ENCODE results near the gene STARD10.
A peak's percentile ranks its signal among the peaks of the same experiment; 100 is the strongest.

Gene STARD10

DNA sequence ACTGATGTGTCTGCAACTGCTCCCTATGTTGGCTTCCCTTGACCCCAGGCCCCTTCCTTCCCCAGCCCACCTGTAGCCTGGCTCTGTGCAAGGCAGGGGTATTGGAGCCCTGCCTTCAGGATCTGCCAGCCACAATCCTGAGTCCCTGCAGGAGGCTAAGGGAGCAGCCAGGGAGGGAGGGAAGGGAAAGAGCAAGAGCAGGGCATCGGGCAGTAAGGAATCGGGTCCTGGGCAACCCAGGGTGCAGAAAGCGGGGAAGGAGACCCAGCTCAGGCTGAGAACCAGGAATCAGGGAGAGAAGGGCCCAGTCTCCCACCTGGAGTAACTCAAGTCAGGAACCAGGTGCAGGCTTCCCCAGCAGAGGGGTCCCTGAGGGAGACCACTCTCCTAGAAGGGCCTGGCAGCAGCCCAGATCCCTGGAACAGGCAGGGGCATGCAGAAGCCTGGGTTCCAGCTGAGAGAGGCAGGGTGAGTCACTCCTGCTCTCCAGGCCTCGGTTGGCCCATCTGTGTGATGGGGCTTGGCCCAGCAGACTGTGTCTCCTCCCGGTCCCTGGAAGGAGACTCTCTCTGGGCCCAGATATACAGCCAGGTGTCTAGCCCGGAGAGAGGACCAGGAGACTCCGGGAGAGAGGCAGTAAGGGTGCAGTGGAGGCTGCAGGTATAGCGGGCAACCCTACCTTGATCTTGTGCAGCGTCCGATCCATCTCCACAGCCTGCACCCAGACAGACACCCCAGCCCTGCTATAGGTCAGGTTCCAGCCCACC is 13.4 kb downstream of the STARD10 start:
- DNase-seq (ENCODE audit: low read depth), result no peak

DNA sequence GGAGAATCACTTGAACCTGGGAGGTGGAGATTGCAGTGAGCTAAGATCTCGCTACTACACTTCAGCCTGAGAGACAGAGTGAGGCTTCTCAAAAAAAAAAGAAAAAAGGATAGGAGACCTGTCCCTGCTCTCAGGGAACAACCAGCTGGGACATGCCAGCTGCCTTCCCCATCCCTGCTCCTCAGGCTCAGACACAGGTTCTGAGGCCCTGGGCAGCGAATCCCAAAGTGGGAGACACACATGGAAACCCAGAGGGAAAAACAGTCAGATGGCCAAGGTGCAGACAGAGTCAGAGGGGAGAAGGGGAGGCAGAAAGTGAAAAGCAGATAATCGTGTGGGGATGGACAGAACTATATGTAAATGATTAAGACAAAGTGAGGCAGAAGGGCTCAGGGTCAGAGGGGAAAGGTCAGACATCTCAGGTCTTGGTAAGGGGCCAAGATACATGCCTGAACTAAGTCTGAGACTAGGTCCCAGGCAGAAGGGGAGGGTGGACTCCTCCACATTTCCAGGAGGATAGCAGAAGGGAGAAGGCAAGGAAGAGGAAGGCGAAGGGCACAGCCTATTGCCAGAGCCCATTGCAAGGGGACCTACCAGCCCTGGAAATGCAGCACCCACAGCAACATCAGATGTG is 14.2 kb downstream of the STARD10 start:
- DNase-seq (ENCODE audit: low read depth), result no peak

DNA sequence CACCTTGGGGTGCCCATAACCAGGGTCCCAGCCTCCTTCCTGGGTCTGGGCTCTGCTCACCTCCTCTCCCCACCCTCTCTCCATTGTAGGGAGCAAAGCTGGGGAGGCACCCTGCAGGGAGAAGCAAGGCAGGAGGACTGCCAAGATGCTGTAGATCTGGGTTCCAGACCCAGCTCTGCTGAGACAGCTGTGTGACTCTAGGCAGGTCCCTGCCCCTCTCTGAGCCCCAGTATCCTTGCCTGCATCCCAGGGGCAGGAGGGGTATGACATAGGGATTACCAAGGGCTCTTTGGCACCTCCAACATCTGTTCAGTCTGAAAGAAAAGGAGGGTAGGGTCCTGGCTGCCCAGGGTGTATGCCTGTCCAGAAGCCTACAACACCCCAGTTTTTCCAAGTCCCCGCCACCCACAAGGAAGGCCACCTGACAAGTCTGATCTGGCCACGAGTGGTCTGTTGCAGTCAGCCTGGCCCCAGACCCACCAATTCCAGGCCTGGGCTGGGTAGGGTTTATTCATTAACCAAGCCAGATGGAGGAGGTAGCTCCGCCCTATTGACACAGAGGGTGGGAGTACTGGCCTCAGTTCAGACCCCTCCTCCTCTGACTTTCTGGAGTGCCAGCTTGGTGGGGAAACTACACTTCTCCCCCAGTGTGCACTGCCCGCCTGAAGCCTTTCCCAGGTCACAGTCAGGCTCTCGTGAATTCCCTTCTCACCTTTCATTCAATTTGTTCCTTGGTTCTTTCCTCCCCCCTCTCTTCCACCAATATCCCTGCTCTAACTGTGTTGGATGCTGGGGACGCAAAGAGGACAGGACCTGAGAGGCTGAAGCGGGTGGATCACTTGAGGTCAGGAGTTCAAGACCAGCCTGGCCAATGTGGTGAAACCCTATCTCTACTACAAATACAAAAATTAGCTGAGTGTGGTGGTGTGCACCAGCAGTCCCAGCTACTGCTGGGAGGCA is 15.0 kb downstream of the STARD10 start:
- no peak for DNase-seq (ENCODE audit: low read depth)

DNA sequence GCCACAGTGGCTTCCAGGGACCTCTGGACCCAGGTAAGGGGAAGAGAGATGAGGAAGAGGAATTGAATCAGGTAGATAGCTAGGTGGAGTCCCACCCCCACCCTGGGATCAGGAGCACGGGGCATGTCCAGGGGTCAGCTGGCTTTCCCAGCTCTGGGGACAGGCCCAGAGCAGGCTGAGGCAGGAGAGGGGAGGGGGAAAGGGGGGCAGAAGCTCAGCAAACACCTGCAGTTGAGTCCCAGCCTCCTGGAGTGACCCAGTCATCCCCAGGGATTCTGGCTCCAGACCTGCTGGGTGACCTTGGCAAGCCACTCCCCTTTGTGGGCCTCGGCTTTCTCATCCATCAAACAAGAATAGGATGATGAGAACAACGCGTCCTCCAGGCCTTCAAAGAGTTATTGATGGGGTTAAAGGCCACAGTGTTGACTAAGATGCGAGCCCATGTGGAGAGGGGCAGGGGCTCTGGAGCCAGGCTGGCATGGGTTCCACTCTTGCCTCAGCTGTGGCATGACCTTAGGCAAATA is 16.0 kb downstream of the STARD10 start:
- no peak for DNase-seq (ENCODE audit: low read depth)

DNA sequence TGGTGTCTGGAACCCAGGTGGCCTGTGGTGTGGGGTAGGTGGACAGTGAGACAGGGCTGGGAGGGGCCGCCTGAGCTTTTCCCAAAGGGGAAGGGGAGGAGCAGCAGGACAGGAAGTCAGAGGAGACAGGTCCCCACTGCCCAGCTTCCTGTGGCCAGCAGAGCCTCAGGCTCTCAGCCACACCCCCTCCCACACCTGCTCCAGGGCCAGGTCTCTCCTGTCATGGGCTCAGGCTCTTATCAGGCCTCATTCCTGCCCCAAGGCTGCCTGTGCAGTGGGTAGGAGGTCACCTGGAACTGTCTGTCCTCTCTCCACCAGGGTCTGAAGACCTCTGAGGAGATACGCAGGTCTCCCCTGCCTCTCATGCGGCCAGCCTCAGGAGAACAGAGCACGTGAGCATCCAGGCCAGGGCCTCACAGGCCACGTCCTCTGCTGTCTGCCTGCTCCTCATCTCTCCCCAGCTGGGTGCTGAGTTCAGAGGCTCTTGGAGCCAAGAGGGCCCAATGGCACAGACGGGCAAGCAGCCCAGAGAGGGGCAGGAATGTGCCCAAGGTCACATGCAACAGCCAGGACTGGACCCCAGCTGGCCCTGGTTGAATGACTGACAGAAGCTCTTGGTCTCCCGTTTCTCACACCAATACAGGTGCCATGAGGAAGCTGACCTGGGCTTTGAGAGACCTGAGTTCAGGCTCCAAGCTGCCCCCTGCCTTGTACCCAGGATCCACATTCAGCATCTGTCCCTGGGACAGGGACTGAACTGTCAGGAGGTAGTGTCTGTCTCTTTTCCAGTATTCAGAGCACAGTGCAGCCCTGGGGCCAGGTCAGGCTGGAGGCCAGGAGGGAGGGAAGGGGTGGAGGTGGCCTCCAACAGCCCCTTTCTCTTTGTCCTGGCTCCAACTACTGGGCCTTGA is 16.7 kb downstream of the STARD10 start:
- no peak for DNase-seq (ENCODE audit: low read depth)

DNA sequence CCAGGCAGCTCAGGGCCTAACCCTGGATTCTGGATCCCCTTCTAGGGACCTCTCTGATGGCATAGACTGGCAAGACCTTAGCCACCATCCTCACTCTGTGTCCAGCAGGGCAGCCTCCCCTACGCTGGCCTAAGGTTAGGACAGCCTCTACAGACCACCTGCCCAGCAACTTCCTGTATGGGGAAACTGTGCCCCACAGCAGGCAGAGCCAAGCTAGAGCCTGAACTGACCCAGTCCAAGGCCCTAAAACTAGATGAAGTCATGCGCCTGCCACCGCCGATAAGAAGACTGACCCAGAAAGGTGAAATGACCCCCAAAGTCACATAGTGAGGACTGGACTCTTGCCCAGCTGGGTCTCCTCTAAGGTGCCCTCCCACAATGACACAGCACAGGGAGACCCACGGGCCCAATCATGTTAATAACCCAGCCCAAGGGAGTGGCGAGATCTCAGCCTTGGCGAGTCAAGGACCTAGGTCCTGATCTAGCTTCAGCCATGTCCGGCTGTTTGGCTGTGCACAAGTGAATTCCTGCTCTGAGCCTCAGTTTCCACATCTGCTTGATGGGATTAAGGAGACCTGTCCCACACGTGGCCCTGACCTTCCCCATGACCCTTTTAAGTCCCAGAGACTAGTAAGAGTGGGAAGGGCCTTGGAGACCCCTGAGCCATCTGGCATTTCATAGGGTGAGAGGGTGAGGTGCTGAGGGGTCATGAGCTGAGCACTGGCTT is 17.6 kb downstream of the STARD10 start:
- no peak for DNase-seq (ENCODE audit: low read depth)

DNA sequence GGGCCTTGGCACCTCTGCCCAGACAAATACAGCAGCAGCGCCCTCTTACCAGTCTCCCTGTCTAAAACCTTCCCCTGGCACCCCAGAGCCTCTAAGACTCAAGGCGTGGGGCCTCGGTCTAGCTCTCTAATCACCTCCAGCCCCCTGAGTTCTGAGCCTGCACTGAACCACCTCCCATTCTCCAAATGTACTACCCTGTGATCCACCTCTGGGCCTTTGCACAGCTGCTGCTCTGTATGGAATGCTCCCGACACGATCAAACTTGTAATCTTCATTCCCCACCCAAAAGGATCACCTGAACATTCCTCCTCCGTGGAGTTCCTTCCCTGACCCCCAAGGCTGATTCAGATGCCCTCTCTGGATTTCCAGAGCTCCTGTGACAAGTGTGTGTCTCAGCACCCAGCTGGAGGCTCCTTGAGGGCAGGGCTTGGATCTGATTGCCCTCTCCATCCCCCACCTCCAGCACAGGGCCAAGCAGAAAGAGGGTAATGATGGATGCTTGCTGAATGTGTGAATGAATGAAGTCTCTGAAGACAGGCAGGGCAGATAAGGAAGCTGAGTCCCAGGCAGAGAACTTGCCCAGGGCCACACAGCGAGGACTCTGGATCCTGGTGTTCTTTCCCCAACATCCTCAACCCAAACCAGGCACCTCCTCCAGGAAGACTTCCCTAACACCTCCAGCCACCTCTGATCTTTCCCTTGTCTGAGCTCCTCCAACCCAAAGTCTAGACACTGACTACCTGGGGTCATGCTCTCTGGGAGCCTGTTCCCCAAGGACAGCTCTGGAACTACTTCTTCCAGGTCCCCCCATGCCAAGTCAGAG is 18.3 kb downstream of the STARD10 start:
- DNase-seq (ENCODE audit: low read depth), result no peak

DNA sequence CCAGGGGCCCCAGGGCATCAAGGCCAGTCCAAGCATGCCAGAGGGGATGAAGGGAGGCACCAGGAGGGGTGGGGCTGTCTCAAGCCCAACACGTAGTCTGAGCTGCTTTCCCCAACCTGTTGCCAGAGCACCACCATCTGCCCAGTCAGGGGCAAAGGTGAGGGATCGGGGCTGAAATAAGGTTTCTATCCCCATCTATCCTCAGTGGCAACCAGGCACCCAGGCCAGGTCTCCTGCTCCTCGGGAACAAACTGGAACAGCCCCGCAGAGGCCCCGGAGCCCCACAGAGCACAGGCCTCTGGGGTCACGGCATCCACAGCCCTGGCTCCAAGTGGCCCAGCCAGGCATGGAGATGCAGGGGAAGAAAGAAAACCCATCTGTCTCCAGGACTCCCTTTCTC is 19.3 kb downstream of the STARD10 start:
- no peak for DNase-seq (ENCODE audit: low read depth)

DNA sequence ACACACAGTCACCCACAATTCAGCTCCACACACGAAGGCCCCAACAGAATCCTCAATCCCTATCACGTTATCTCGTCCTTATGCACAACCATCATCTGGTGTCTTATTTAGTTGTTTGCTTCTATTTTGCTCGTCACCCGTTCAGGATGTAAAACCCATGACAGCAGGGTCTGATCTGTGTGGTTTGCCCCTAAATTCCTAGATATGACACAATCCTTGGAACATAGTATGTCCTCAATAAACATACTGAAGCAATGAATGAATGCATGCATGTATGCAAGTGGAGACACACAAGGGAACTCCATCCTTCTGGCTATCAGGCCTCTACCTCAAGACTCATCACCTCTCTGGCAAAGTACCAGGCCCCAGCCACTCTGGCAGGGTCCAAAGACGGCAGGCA is 20.2 kb downstream of the STARD10 start:
- no peak for DNase-seq (ENCODE audit: low read depth)

DNA sequence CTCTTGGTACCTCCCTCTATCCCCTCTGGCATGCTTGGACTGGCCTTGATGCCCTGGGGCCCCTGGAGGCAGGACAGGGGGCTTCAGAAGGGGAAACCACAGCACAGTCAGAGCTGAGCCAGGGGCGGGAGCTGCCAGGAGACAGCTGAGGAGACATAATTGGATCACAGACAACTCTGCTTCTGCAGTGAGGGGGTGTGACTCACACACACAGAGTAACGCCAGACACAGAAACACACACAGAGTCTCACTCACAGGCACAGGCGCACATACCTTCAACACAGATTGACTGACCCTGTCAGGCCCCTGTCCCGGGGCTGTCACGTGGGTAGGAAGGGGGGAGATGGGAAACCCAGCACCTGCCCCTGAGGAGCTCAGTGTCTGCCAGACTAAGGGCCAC is 20.6 kb downstream of the STARD10 start:
- DNase-seq (ENCODE audit: low read depth), result peak; percentile 73

DNA sequence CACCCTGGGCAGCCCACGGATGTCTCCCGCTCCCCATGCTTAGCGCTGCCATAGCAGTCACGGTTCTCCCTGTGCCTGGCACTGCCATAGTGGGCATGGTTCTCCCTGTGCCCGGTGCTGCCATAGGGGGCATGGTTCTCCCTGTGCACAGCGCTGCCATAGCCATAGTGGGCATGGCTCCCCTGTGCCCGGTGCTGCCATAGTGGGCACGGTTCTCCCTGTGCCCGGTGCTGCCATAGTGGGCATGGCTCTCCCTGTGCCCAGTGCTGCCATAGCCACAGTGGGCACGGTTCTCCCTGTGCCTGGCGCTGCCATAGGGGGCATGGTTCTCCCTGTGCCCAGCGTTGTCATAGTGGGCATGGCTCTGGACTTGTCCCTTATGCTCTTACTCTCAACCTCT is 21.8 kb downstream of the STARD10 start:
- DNase-seq (ENCODE audit: low read depth), result no peak

DNA sequence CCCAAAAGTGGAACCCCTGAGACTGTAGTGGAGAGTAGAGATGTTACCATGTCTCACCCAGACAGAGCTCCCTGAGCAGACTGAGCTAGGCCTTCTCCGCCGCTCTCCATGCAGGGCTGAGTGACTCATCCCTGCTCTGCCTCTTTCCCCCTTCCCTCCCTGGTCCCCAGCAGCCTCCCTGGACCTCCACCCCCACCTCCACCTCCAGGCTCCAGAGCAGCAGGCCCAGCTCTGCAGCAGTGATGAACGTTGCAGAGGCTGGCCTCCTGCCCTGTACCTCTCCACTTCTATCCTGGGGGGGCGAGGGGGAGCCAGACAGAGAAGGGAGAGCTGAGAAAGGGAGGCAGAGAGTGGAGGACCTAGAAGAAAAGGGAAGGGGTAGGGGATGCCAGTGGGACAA is 22.3 kb downstream of the STARD10 start:
- no peak for DNase-seq (ENCODE audit: low read depth)

DNA sequence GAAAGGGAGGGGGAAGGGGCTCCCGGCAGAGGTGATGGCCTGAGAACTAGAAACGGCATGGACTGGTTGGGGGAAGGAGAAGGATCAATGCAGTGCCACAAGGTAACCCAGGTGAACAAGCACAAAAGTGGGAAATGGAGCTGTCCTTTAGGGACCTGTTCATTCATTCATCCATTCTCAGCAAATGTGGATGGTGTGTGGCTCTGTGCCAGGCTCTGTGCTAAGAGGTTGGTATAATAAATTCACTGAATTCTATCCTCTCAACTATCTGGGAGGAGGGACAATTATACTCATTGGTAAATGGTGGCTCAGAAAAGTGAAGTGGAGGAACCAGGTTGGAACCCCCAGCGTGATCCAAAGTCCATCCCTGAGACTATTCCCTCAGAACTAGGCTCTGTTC is 23.0 kb downstream of the STARD10 start:
- no peak for DNase-seq (ENCODE audit: low read depth)

DNA sequence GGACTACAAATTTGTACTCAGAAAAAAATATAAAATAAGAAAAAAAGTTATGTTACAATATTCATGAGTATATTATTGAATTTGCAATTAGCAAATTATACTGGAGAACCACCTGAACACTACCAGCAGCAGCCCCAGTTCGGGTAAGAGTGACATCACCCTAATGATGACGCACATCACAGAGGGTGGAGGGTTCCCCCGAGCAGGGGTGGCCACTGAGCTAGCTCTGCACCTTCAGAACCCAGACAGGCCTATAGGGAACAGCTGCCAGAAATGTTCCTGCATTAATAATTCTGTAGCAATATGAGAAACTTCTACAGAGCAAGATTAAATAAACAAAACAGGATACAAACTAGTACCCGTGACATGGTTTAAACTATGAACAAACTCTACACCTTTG is 24.2 kb downstream of the STARD10 start:
- DNase-seq (ENCODE audit: low read depth), result no peak

DNA sequence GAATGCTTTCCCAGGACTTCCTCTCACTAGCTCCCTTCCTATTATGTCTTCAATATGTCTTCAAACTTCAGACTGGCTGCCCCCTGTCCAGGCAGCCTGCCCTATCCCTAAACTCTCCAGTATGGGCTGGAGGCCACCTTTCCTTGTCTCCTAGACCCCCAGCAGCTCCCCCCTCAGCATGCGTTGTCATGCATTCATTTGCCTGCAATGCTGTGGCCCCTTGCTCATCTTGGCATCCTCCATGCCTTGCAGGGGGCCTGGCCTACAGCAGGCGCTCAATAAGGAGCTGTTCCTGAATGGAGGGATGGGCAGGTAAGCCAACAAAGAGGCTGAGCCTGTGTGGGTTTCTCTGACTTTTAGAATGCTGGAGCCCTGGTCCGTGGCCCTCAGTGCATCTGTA is 25.3 kb downstream of the STARD10 start:
- no peak for DNase-seq (ENCODE audit: low read depth)

DNA sequence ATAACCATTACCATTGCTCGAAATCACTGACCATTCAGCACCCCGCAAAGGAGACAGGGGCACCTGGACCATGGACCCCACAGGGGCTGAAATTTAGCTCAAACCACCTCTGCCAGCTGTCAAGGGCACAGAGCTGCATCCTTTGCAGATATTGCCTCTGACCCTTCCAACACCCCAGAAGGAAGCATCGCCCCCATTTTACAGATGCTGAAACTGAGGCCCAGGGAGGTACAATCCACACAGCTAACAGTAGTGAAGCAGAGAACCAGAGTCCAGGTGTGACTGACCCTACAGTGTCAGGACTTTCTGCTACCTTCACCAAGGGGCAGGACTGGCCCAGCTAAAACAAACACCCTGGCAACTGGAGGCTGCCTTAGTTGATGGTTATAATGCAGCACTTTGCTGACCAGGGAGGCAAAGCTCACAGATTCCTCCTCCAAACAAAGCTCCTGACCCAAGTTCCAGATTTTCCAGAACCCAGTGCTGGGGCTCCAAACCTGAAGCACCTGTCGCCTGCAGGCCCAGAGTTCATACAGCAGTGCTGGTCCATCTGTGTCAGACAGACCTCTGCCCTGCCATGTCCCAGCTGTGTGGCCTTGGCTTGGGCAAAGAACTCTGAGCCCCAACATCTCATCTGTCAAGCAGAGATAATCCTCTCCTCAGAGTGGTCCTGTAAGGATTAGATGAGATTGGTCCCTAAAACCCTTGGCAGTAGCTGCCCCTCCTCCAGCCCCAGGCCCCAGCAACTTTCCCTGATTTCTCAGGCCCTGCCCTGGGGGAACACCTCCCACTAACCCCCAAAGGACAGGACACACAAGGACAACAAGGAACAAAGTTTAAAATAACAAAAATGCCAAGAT is 26.4 kb downstream of the STARD10 start:
- DNase-seq (ENCODE audit: low read depth), result no peak

DNA sequence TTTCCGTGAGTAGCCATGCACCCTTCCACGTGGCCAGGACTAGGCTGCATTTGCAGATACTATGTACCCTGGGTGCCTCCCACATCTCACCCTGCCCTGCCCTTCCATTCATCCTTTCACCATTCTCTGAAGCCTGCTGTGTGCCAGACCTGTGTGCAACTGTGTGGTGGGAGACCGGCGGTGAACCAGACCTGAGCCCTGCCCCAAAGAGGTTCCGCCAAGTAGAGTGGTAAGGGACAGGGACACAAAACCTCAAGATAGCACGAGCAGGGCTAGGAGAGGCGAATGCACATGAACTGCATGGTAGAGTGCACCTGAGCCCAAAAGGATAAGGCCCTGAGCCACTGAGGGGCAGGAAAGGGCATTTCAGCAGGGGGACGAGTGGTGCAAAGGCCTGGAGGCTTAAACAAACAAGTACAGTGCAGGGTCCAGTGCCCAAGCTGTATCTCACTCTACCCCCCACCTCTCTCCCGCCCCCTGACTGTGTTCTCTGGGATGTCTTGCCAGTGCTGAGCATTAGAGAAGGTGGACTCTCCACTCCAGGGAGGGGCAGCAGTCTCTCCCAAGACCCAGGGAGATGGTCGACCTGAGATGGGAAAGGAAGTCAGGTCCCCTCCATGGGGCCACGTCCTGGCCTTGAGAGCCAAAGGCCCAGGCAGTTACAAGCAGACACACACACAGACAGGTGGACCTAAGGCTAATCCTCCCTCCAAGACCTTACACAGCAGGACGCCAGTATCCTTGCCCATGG is 27.5 kb downstream of the STARD10 start:
- no peak for DNase-seq (ENCODE audit: low read depth)

DNA sequence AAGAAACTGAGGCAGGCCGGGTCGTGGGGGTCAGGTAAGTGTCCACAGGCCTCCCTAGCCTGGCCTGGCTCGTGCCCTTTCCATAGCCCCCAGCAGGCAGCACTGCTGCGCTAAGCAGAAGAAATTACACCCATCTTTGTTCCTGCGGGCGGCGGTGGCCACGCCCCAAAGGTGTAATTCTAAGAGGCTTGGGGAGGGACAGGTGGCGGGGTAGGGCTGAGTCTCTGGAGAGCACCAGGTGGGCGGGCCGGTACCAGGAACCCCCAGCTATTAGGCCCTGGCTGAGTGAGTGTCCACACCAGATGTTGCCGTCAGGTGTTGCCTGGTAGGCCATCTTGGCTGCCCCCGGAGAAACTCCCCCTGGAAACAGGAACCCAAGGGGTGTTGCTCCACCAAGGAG is 29.3 kb downstream of the STARD10 start:
- no peak for DNase-seq (ENCODE audit: low read depth)
